ENCODE data around the gene STRIP1. TPM values are rescaled to one million over a fixed set of nuclear protein-coding genes. Genes with fewer than 3 reads are reported as not detected.

The STRIP1 gene
- polyA plus RNA-seq, 1 donor: 37.8 TPM

DNA sequence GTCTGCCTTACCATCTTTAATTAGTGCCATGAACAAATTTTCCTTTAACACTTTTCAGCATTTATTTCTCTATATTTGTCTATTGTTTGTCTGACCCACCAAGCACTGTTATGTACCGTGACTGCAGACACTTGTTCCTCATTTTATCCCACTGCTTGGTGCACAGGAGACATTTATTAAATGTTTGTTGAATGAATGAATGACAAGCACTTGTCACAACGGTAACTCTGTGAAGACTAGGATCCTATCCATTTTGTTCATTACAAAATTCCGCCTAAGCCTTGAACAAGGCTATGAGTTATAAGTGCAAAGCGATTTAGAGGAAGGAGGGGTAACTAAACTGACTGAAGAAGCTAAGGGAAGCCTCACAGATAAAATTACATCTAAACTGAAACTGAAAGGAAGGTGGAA lies 379 bp upstream of the STRIP1 start:
- H3K4me1 ChIP-seq (ENCODE audit: control insufficient read depth, insufficient read depth, low read length): peaks cover 7% of the 10 kb centered on the region
- no peaks in the 10 kb centered on the region for H3K27me3 ChIP-seq (ENCODE audit: control insufficient read depth, insufficient read depth, low read length)
- H3K36me3 ChIP-seq (ENCODE audit: control insufficient read depth, insufficient read depth, low read length): peaks cover 15% of the 10 kb centered on the region
- WGBS (ENCODE audit: insufficient coverage, low lambda C conversion rate): 20% methylated on average over 1 of the region's 4 CpGs
- no peaks in the 10 kb centered on the region for H3K9me3 ChIP-seq (ENCODE audit: control insufficient read depth, low read depth, low read length)
- no peak for DNase-seq
- peak overlapping the region; percentile 42 for H3K27ac ChIP-seq (ENCODE audit: low read length)
- peak overlapping the region; percentile 66 for H3K4me3 ChIP-seq (ENCODE audit: low read length)

DNA sequence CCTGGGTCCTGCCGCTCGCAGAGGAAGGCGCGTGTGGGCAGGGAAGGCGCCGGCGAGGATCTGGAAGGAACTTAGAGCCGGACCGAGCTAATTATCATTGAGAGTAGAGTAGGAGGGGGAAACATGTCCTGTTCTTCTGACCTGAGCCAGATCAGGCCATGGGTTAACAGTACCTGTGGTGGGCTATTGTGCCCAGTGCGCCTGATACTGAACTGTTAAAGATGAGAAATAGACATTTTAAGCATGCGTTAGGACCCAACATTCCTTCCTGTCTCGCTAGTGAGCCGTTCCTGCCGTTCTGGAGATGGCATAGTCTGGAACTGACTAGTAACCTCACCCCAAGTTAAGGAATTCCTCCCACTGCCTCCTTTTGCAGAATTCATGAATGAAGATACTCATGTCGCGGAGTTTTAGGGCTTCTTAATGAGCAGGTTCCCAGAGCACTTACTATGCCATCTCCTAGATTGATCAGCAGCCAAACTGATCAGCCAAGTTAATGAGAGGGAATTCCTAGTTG lies 870 bp downstream of the STRIP1 start:
- H3K9me3 ChIP-seq (ENCODE audit: control insufficient read depth, low read depth, low read length): no peaks in the 10 kb centered on the region
- no peaks in the 10 kb centered on the region for H3K27me3 ChIP-seq (ENCODE audit: control insufficient read depth, insufficient read depth, low read length)
- peaks cover 7% of the 10 kb centered on the region for H3K4me1 ChIP-seq (ENCODE audit: control insufficient read depth, insufficient read depth, low read length)
- no CpG with 5 or more reads among the region's 16 CpGs for WGBS (ENCODE audit: insufficient coverage, low lambda C conversion rate)
- peak overlapping the region; percentile 66 for H3K4me3 ChIP-seq (ENCODE audit: low read length)
- DNase-seq: no peak
- peak overlapping the region; percentile 84 for H3K27ac ChIP-seq (ENCODE audit: low read length)
- H3K36me3 ChIP-seq (ENCODE audit: control insufficient read depth, insufficient read depth, low read length): peaks cover 28% of the 10 kb centered on the region

DNA sequence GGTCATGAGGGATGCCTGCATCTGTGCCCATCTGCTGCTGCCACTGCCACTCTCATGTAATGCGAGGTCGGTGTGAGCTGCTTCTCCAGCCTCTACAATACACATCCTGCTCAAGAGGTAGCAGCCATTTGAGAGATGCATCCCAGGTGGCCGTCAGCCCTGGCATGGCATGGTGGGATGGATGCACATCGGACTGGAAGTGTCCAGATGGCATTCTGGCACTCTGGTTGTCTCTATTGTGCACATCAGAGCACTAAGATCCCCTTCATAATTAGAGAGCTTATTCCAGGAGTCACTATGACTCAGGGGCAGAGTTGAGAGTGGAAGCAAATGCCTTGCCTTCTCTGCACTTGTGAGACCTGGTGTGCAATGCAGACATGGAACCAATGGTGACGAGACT lies 3.8 kb downstream of the STRIP1 start:
- Histone ChIP-seq H3K27me3 (ENCODE audit: control insufficient read depth, insufficient read depth, low read length) (no peaks in the 10 kb centered on the region), H3K36me3 (ENCODE audit: control insufficient read depth, insufficient read depth, low read length) (peaks cover 57% of the 10 kb centered on the region), H3K27ac (ENCODE audit: low read length) (no peak overlapping the region), H3K9me3 (ENCODE audit: control insufficient read depth, low read depth, low read length) (no peaks in the 10 kb centered on the region), H3K4me1 (ENCODE audit: control insufficient read depth, insufficient read depth, low read length) (peaks cover 7% of the 10 kb centered on the region), H3K4me3 (ENCODE audit: low read length) (no peak overlapping the region)
- DNase-seq: no peak
- WGBS (ENCODE audit: insufficient coverage, low lambda C conversion rate): no CpG with 5 or more reads among the region's 5 CpGs

DNA sequence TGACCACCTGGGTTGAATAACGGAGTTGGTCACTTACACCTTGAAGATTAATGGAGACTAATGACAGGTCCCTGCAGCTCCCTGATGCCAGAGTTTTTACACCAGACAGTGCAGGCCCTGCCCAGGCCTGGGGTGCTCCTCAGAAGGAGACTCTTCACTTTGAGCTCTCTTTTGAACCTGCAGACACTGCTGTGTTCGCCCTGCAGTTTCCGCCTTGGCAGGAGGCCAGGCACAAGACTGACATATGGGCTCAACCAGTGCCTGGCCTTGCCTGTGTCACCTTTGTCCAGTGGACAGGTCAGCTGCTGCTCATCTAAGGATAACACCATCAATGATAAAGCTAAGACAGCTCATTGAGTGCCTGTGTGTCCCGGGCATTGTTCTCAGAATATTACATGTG lies 5.2 kb downstream of the STRIP1 start:
- Histone ChIP-seq H3K4me1 (ENCODE audit: control insufficient read depth, insufficient read depth, low read length) (peaks cover 7% of the 10 kb centered on the region), H3K4me3 (ENCODE audit: low read length) (no peak overlapping the region), H3K27ac (ENCODE audit: low read length) (no peak overlapping the region), H3K9me3 (ENCODE audit: control insufficient read depth, low read depth, low read length) (no peaks in the 10 kb centered on the region), H3K27me3 (ENCODE audit: control insufficient read depth, insufficient read depth, low read length) (no peaks in the 10 kb centered on the region), H3K36me3 (ENCODE audit: control insufficient read depth, insufficient read depth, low read length) (peaks cover 69% of the 10 kb centered on the region)
- DNase-seq: no peak
- 80% methylated on average over 1 of the region's 4 CpGs for WGBS (ENCODE audit: insufficient coverage, low lambda C conversion rate)

DNA sequence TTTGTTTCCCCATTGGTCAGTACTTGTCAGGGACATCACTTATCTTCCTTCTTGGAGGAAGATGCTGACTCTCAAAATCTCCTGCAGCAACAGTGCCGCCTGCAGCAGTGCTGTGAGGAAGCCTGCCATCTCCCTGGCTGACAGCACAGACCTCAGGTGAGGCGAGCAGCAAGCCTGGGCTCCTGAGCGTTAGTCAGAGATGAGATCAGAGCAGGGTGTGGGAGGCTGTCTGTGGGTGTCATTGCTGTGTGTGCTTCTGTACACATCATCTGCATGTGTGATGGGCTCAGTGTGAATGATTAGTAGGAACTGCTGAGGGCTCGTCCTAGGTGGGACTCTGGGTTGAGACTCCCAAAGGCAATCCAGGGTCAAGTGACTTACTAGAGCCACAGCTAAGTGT lies 6.1 kb downstream of the STRIP1 start:
- peaks cover 6% of the 10 kb centered on the region for H3K4me1 ChIP-seq (ENCODE audit: control insufficient read depth, insufficient read depth, low read length)
- H3K4me3 ChIP-seq (ENCODE audit: low read length): no peak overlapping the region
- H3K27ac ChIP-seq (ENCODE audit: low read length): no peak overlapping the region
- WGBS (ENCODE audit: insufficient coverage, low lambda C conversion rate): no CpG with 5 or more reads among the region's 4 CpGs
- peaks cover 78% of the 10 kb centered on the region for H3K36me3 ChIP-seq (ENCODE audit: control insufficient read depth, insufficient read depth, low read length)
- DNase-seq: no peak
- no peaks in the 10 kb centered on the region for H3K9me3 ChIP-seq (ENCODE audit: control insufficient read depth, low read depth, low read length)
- H3K27me3 ChIP-seq (ENCODE audit: control insufficient read depth, insufficient read depth, low read length): no peaks in the 10 kb centered on the region

- DNase-seq: no peak
- peaks cover 95% of the 10 kb centered on the region for H3K36me3 ChIP-seq (ENCODE audit: control insufficient read depth, insufficient read depth, low read length)
- peaks cover 5% of the 10 kb centered on the region for H3K4me1 ChIP-seq (ENCODE audit: control insufficient read depth, insufficient read depth, low read length)
- H3K27me3 ChIP-seq (ENCODE audit: control insufficient read depth, insufficient read depth, low read length): no peaks in the 10 kb centered on the region
- H3K9me3 ChIP-seq (ENCODE audit: control insufficient read depth, low read depth, low read length): no peaks in the 10 kb centered on the region
- no CpG with 5 or more reads among the region's 10 CpGs for WGBS (ENCODE audit: insufficient coverage, low lambda C conversion rate)
- H3K4me3 ChIP-seq (ENCODE audit: low read length): no peak overlapping the region
- no peak overlapping the region for H3K27ac ChIP-seq (ENCODE audit: low read length)
These were observed 8.6 kb downstream of the STRIP1 start for GRCh38 chr1:110043016-110043415.

DNA sequence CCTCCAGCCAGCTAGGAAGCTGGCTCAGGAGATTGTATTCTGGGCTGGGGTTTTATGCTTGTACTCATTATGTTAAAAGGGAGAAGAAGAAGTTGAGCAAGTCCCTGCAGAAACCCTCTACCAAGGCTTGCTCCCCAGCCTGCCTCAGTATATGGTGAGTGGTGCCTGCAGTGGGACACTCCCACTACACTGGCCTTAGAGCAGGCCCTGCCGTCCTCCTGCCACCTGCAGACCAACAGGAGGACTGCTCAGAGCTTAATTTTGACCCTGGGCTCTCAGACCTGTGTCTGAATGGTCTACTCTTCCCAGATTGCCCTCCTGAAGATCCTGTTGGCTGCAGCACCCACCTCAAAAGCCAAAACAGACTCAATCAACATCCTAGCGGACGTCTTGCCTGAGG lies 13.0 kb downstream of the STRIP1 start:
- no peak overlapping the region for H3K4me3 ChIP-seq (ENCODE audit: low read length)
- no peaks in the 10 kb centered on the region for H3K9me3 ChIP-seq (ENCODE audit: control insufficient read depth, low read depth, low read length)
- no peaks in the 10 kb centered on the region for H3K27me3 ChIP-seq (ENCODE audit: control insufficient read depth, insufficient read depth, low read length)
- peaks cover 95% of the 10 kb centered on the region for H3K36me3 ChIP-seq (ENCODE audit: control insufficient read depth, insufficient read depth, low read length)
- no peak overlapping the region for H3K27ac ChIP-seq (ENCODE audit: low read length)
- peaks cover 18% of the 10 kb centered on the region for H3K4me1 ChIP-seq (ENCODE audit: control insufficient read depth, insufficient read depth, low read length)
- no peak for DNase-seq
- no CpG with 5 or more reads among the region's 3 CpGs for WGBS (ENCODE audit: insufficient coverage, low lambda C conversion rate)

DNA sequence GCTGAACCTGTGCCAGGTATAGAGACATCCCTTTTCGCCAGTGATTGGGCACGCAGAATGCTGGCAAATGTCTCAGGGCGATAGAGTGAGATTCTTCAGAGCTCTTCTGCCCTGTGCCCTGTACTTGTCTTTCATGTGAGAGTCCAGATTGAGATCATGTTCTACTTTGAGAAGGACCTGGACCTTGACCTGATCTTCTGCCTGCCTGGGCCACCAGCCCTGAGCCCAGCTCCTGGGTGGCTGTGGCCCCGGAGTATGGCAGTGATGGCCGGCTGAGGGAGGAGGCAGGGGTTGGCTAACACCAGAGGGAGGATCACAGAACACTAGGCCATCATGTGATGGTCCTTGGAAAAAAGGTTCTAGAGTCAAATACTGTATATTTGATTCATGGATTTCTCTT lies 13.8 kb downstream of the STRIP1 start:
- Histone ChIP-seq H3K27me3 (ENCODE audit: control insufficient read depth, insufficient read depth, low read length) (no peaks in the 10 kb centered on the region), H3K4me3 (ENCODE audit: low read length) (no peak overlapping the region), H3K4me1 (ENCODE audit: control insufficient read depth, insufficient read depth, low read length) (peaks cover 18% of the 10 kb centered on the region), H3K9me3 (ENCODE audit: control insufficient read depth, low read depth, low read length) (no peaks in the 10 kb centered on the region), H3K36me3 (ENCODE audit: control insufficient read depth, insufficient read depth, low read length) (peaks cover 95% of the 10 kb centered on the region), H3K27ac (ENCODE audit: low read length) (no peak overlapping the region)
- 100% methylated on average over 1 of the region's 5 CpGs for WGBS (ENCODE audit: insufficient coverage, low lambda C conversion rate)
- peak in 1 of 2 donors; percentile 20 for DNase-seq

GRCh38 chr1:110048923-110049601 lies 14.6 kb downstream of the STRIP1 start:
- Histone ChIP-seq H3K27ac (ENCODE audit: low read length) (no peak overlapping the region), H3K4me1 (ENCODE audit: control insufficient read depth, insufficient read depth, low read length) (peaks cover 18% of the 10 kb centered on the region), H3K36me3 (ENCODE audit: control insufficient read depth, insufficient read depth, low read length) (peaks cover 95% of the 10 kb centered on the region), H3K9me3 (ENCODE audit: control insufficient read depth, low read depth, low read length) (no peaks in the 10 kb centered on the region), H3K27me3 (ENCODE audit: control insufficient read depth, insufficient read depth, low read length) (no peaks in the 10 kb centered on the region), H3K4me3 (ENCODE audit: low read length) (no peak overlapping the region)
- DNase-seq: peak in 1 of 2 donors; percentile 67
- whole genome bisulfite sequencing (ENCODE audit: insufficient coverage, low lambda C conversion rate): 100% methylated on average over 1 of the region's 9 CpGs

- Histone ChIP-seq H3K36me3 (ENCODE audit: control insufficient read depth, insufficient read depth, low read length) (peaks cover 98% of the 10 kb centered on the region), H3K4me1 (ENCODE audit: control insufficient read depth, insufficient read depth, low read length) (peaks cover 18% of the 10 kb centered on the region), H3K9me3 (ENCODE audit: control insufficient read depth, low read depth, low read length) (no peaks in the 10 kb centered on the region), H3K27me3 (ENCODE audit: control insufficient read depth, insufficient read depth, low read length) (no peaks in the 10 kb centered on the region), H3K4me3 (ENCODE audit: low read length) (no peak overlapping the region), H3K27ac (ENCODE audit: low read length) (no peak overlapping the region)
- WGBS (ENCODE audit: insufficient coverage, low lambda C conversion rate): no CpG with 5 or more reads among the region's 11 CpGs
- DNase-seq: no peak
These were observed 15.6 kb downstream of the STRIP1 start for GRCh38 chr1:110049801-110050601.

Data from large intestine (tissue), 3 donors.